Kidney epithelial cell (primary cell): ENCODE measurements around the gene PRKG1. TPM values are rescaled to one million over a fixed set of nuclear protein-coding genes. Genes with fewer than 3 reads are reported as not detected.

Experiments used
- DNase-seq: peaks from one replicate; pipeline ENCODE4 v3.0.0-alpha.2; 2010; ENCODE audit warnings: low read depth
- H3K27me3 ChIP-seq: 2 replicates; pipeline ENCODE4 v1.6.0; 2011; ENCODE audit warnings: low read length; ENCODE audit not compliant: control insufficient read depth, insufficient read depth
- H3K36me3 ChIP-seq: 2 replicates; pipeline ENCODE4 v1.5.1; 2011; ENCODE audit warnings: low read length; ENCODE audit not compliant: control insufficient read depth, insufficient read depth
- H3K4me3 ChIP-seq: 2 replicates; pipeline ENCODE4 v1.5.1; 2011; ENCODE audit warnings: low read depth, mild to moderate bottlenecking, control low read depth, low read length
- total RNA-seq: library from RNA; depleted of rRNA; stranded (reverse); fragments of >200 nt; gene quantifications from 2 replicates; pipeline ENCODE4 v1.2.3, GENCODE V29; 2015
- TF ChIP-seq, protein P1 (sequence below): IDR thresholded peaks from 2 replicates; pipeline ENCODE4 v1.5.1; 2011; ENCODE audit warnings: mild to moderate bottlenecking, moderate library complexity, low read length, control low read depth, inconsistent platforms; ENCODE audit not compliant: insufficient read depth, poor library complexity, severe bottlenecking

The PRKG1 gene
- total RNA-seq, 1 donor from 2014 or later, result 1.3 TPM

DNA sequence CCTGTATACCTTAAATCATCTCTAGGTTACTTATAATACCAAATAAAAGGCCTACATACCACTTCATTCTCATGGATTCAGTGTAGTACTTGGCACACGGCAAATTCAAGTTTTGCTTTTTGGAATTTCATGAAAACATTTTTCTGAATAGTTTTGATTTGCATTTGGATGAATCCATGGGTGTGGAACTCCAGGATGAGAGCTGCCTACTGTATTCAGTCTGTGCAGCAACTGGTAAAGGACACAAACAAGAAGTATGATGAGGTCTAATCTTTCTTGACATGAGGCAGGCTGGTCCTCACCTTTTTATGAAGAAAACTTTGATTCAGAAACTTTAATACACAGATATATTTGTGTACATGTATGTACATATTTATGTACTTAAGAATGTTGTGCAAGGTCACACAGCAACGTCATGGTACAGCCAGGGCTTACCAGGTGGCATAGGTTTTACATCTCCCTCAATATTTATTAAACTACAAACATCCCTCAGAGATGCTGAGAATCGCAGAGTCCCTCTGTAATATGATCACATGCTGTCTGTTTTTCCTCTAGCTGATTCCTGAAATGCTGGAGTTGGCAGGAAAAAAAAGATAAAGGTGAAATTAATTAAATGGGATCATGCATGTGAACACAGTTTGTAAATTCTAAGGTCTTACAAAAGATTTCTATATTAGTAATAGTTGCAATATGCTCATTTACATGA is 239.6 kb downstream of the PRKG1 start:
- Histone ChIP-seq H3K36me3 (no peaks in the 10 kb centered on the region), H3K4me3 (no peak overlapping the region), H3K27me3 (no peaks in the 10 kb centered on the region)
- no peak for DNase-seq
- TF ChIP-seq, protein P1, sequence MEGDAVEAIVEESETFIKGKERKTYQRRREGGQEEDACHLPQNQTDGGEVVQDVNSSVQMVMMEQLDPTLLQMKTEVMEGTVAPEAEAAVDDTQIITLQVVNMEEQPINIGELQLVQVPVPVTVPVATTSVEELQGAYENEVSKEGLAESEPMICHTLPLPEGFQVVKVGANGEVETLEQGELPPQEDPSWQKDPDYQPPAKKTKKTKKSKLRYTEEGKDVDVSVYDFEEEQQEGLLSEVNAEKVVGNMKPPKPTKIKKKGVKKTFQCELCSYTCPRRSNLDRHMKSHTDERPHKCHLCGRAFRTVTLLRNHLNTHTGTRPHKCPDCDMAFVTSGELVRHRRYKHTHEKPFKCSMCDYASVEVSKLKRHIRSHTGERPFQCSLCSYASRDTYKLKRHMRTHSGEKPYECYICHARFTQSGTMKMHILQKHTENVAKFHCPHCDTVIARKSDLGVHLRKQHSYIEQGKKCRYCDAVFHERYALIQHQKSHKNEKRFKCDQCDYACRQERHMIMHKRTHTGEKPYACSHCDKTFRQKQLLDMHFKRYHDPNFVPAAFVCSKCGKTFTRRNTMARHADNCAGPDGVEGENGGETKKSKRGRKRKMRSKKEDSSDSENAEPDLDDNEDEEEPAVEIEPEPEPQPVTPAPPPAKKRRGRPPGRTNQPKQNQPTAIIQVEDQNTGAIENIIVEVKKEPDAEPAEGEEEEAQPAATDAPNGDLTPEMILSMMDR, result no peak

DNA sequence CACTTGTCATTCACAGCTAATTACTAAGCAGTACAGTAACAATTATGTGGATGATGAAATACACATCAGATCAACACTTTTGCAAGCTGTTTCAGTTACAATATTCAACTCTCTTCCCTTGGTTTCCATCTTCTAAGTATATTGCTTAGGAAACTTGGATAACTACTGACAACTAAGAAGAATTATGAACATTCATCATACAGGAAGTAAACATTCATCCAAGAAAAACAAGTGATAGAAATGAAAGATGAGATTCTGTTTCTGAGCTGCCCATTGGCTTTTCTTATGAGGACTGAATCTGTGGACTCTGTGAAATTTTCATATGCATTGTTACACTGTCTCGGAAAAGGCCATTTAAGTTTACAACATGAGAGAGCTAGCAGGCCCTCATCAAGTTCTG is 240.2 kb downstream of the PRKG1 start:
- H3K27me3 ChIP-seq, result no peaks in the 10 kb centered on the region
- no peak overlapping the region for H3K4me3 ChIP-seq
- DNase-seq, result no peak
- TF ChIP-seq, protein P1, result no peak
- no peaks in the 10 kb centered on the region for H3K36me3 ChIP-seq

DNA sequence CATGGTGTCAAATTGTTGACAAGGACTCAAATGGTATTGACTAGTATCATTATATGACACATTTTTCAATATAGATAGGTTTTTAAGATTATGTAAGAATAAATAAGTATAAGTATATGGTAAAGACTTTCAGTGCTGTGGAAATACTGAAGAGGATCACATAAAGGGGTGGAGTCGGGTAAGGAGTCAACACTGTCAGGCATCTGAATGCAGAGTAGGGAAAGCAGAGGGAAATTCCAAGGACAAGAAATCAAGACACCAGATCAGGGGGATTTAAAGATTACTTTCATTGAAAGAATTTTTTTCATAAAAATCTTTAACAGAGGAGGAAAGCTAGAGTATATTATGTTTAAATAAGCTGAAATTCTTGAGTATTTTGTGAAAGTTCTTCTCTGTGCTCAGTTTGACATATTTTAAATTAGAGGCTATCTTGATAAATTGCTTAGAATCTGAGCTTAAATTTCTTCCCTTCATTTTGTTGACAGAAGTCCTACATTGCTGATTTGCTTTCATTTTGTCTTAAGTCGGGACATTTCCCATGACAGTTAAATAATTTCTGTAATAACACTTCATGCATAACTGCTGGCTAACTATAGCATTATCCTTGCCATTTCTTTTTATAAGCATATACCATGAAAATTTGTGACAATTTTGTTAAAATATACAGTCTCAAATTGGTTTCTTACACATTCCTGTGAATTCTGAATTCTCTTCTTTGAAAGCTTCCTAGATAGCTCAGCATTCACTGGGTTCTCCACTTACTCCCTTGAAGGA is 244.3 kb downstream of the PRKG1 start:
- H3K4me3 ChIP-seq, result no peak overlapping the region
- DNase-seq, result no peak
- no peaks in the 10 kb centered on the region for H3K27me3 ChIP-seq
- TF ChIP-seq, protein P1, result no peak
- no peaks in the 10 kb centered on the region for H3K36me3 ChIP-seq

DNA sequence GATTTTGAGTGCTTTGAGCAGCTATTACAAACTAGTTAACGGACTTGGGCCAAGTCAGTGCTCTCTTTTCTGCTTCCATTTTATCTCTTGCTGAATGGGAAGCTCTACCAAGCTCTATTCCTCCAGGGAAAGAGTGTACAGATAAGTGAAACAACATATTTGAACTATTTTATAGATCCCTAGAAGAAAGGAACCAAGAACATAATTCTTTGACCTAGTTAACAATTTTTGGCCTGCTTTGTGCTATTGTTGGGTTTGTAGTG is 244.8 kb downstream of the PRKG1 start:
- TF ChIP-seq, protein P1, result no peak
- no peak for DNase-seq
- H3K36me3 ChIP-seq, result no peaks in the 10 kb centered on the region
- no peak overlapping the region for H3K4me3 ChIP-seq
- H3K27me3 ChIP-seq, result no peaks in the 10 kb centered on the region

DNA sequence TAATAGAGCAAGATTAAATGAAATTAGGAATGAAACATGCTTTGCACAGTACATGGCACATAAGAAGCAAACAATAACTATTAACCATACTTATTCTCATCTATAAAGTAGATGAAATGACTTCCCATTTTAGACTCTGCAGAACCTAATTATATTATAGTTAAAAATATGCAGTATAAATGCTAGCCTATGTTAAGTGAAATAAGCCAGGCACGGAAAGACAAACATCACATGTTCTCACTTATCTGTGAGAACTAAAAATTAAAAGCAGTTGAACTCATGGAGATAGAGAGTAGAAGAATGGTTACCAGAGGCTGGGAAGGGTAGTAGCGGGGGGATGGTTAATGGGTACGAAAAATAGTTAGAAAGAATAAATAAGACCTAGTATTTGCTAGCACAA is 247.0 kb downstream of the PRKG1 start:
- no peak for DNase-seq
- H3K36me3 ChIP-seq, result no peaks in the 10 kb centered on the region
- TF ChIP-seq, protein P1, result no peak
- H3K4me3 ChIP-seq, result no peak overlapping the region
- no peaks in the 10 kb centered on the region for H3K27me3 ChIP-seq
